Ishikawa (cell line): ENCODE measurements around the gene TMIGD3.

Experiments
- CEBPB ChIP-seq: IDR thresholded peaks from 2 replicates; pipeline ENCODE4 v1.6.1; 2012
- CREB1 ChIP-seq: IDR thresholded peaks from 2 replicates; pipeline ENCODE4 v1.6.1; 2012; ENCODE audit warnings: low read depth
- EGR1 ChIP-seq: IDR thresholded peaks from 2 replicates; pipeline ENCODE4 v1.6.1; 2012
- EP300 ChIP-seq: IDR thresholded peaks from 2 replicates; pipeline ENCODE4 v1.6.1; 2012; ENCODE audit warnings: borderline replicate concordance
- FOXM1 ChIP-seq: IDR thresholded peaks from 2 replicates; pipeline ENCODE4 v1.6.1; 2012; ENCODE audit warnings: low read depth, borderline replicate concordance
- NFIC ChIP-seq: IDR thresholded peaks from 2 replicates; pipeline ENCODE4 v1.6.1; 2012
- RAD21 ChIP-seq: IDR thresholded peaks from 2 replicates; pipeline ENCODE4 v1.6.1; 2012; ENCODE audit warnings: low read depth
- TAF1 ChIP-seq: IDR thresholded peaks from 2 replicates; pipeline ENCODE4 v1.6.1; 2012; ENCODE audit warnings: low read depth, mild to moderate bottlenecking
- TCF12 ChIP-seq: IDR thresholded peaks from 2 replicates; pipeline ENCODE4 v1.6.1; 2012; ENCODE audit warnings: low read depth
- TEAD4 ChIP-seq: IDR thresholded peaks from 2 replicates; pipeline ENCODE4 v1.6.1; 2012
- YY1 ChIP-seq: IDR thresholded peaks from 2 replicates; pipeline ENCODE4 v1.6.1; 2012; ENCODE audit warnings: low read depth
- ZBTB7A ChIP-seq: IDR thresholded peaks from 2 replicates; pipeline ENCODE4 v1.6.1; 2012; ENCODE audit warnings: low read depth
- TF ChIP-seq, protein P1 (sequence below): IDR thresholded peaks from 2 replicates; pipeline ENCODE4 v1.6.1; 2012
- TF ChIP-seq, protein P2 (sequence below): IDR thresholded peaks from 2 replicates; pipeline ENCODE4 v1.6.1; 2012; ENCODE audit warnings: low read depth, mild to moderate bottlenecking
- TF ChIP-seq, protein P3 (sequence below): IDR thresholded peaks from 2 replicates; pipeline ENCODE4 v1.6.1; 2012

The TMIGD3 gene

DNA sequence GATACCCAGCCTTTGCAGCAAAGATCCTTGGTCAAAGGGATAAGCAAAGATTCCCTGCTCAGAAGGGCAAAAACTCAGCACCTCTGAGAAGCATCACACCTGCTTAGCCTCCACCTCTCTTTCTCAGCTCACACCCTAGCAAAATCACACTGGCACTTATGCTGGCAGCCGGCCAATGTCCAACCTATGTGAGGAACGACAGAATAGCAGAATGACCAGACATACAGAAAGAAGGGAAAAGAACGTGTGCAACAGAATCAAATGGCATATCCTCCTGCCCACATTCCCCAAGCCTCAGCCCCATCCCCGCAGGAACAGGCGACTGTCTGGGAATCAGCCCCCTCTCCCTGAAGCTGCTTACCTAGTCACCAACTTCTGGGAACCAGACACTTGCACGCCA is 664 bp upstream of the TMIGD3 start:
- TF ChIP-seq, protein P1, sequence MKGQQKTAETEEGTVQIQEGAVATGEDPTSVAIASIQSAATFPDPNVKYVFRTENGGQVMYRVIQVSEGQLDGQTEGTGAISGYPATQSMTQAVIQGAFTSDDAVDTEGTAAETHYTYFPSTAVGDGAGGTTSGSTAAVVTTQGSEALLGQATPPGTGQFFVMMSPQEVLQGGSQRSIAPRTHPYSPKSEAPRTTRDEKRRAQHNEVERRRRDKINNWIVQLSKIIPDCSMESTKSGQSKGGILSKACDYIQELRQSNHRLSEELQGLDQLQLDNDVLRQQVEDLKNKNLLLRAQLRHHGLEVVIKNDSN = no peak
- TF ChIP-seq YY1 (no peak), TCF12 (no peak), RAD21 (no peak), EP300 (no peak)
- TF ChIP-seq, protein P2, sequence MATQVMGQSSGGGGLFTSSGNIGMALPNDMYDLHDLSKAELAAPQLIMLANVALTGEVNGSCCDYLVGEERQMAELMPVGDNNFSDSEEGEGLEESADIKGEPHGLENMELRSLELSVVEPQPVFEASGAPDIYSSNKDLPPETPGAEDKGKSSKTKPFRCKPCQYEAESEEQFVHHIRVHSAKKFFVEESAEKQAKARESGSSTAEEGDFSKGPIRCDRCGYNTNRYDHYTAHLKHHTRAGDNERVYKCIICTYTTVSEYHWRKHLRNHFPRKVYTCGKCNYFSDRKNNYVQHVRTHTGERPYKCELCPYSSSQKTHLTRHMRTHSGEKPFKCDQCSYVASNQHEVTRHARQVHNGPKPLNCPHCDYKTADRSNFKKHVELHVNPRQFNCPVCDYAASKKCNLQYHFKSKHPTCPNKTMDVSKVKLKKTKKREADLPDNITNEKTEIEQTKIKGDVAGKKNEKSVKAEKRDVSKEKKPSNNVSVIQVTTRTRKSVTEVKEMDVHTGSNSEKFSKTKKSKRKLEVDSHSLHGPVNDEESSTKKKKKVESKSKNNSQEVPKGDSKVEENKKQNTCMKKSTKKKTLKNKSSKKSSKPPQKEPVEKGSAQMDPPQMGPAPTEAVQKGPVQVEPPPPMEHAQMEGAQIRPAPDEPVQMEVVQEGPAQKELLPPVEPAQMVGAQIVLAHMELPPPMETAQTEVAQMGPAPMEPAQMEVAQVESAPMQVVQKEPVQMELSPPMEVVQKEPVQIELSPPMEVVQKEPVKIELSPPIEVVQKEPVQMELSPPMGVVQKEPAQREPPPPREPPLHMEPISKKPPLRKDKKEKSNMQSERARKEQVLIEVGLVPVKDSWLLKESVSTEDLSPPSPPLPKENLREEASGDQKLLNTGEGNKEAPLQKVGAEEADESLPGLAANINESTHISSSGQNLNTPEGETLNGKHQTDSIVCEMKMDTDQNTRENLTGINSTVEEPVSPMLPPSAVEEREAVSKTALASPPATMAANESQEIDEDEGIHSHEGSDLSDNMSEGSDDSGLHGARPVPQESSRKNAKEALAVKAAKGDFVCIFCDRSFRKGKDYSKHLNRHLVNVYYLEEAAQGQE = no peak
- TF ChIP-seq, protein P3, sequence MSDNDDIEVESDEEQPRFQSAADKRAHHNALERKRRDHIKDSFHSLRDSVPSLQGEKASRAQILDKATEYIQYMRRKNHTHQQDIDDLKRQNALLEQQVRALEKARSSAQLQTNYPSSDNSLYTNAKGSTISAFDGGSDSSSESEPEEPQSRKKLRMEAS = no peak

DNA sequence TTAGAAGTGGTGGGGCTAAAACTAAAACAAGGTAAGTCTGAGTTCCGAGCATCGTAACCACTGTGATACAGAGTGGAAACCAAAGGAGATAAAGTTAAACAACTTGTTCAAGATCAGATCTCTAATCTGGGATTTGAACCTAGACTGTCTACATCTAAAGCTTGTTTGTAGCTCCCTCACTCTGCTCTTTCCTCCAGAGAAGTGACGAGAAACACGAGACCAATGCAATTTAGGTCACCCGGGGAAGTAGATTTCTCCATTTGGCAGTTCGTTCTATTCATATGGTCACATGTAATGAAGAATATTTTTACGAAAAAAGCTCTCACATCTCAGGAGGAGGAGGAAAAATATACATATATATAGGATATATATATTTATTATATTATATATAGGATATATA is 1.8 kb downstream of the TMIGD3 start:
- TF ChIP-seq TAF1 (no peak), YY1 (no peak), EP300 (no peak), EGR1 (no peak), NFIC (no peak), TCF12 (no peak)
- TF ChIP-seq, protein P1 = no peak

DNA sequence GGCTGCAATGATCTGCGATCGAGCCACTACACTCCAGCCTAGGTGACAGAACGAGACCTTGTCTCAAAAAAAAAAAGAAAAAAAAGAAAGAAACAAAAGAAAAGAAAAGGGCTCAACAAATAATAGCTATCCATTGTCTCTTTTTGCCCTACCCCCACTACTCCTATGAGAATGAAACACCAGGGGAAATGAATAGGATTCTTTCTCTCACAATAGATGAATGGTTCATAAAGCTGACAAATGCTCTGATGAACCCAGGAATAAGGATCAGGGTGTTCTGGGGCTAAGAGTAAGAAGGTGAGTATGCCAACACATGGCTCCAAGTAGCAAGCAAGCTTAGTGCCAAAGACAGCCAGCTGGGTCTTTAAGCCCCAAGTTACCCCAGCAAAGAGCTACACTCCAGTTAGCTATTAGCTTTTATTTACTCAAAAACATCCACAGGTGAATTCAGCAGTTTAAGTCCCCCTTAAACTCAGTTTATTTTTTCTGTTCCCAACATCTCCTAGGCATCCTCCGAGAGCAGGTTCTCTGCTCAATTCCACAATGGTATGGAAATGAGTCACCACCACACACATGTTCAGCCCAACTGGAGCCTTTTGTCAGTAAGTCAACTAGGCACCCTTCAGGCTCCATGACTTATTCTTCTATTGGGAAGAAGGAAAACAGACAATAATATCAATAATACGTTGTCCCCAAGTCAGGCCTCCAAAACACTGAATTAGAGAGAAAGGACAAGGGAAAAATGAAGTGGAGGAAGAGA is 4.2 kb downstream of the TMIGD3 start:
- TF ChIP-seq TCF12 = no peak
- TF ChIP-seq EP300 = no peak
- TF ChIP-seq TAF1 = no peak
- TF ChIP-seq, protein P1 = no peak
- TF ChIP-seq, protein P2 = no peak
- TF ChIP-seq CREB1 = no peak
- no peak for TF ChIP-seq FOXM1
- TF ChIP-seq EGR1 = no peak
- no peak for TF ChIP-seq CEBPB
- TF ChIP-seq TEAD4 = no peak

DNA sequence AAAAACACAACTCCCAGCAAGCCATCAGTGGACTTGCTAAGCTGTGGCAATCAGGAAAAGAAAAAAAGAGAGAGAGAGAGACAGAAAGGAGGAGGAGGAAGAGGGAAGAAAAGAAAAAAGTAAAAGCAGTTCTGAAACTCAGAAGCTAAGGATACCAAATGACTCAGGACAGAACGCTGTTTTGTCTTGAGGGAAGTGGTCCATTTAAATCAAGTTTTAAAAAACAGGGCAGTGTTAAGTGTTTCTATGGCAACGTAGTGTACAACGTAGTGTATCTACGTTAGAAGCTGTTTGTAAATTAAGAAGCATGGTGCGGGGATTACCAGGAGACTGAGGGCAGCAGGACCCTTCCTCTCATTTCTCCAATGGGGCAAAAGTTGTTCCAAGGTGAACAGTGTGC is 5.8 kb downstream of the TMIGD3 start:
- TF ChIP-seq, protein P3 = no peak
- TF ChIP-seq YY1 (no peak), CREB1 (no peak), TEAD4 (no peak)

DNA sequence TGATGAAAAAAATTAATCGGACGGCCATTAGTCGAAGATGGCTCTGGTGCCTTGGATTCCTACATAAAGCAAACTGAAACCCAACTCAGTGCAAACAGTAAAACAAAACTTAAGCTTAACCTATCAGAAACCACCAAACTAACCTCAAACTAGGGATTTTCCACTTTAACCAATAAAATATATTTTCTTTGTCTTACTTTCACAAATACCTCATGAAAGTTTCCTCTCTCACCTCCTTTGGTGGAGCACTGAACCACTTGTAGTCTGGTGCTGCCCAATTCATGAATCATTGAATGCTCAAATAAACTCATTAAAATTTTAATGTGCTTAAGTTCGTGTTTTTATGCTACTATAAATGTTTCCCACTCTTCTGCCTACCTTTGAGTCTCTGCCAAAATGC is 7.0 kb downstream of the TMIGD3 start:
- TF ChIP-seq, protein P1 = no peak
- TF ChIP-seq CREB1 (no peak), TCF12 (no peak), YY1 (no peak), TEAD4 (no peak)

DNA sequence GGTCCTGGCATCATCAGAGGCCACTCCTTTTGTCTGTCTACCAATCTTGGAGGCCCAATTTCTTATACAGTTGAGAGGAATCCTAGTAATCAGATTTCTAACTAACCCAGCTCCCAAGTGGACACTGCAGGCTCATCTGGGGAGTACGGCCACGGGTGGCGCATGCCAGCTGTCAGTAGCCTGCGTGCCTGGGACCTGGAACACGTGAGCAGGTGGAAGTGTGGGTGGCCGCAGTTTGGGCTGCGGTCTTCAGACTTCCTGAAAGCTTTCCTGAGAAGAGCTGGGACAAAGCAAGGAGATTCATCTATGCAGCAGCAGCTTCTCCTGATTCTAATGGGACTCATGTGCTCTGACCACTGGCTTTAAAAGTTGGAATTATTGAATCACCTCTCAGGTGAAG is 12.4 kb downstream of the TMIGD3 start:
- no peak for TF ChIP-seq EP300
- no peak for TF ChIP-seq ZBTB7A
- TF ChIP-seq, protein P2 = no peak
- TF ChIP-seq FOXM1 = no peak
- no peak for TF ChIP-seq TEAD4
- TF ChIP-seq RAD21 = no peak
- no peak for TF ChIP-seq YY1
- TF ChIP-seq, protein P3 = no peak
- no peak for TF ChIP-seq NFIC
- no peak for TF ChIP-seq TAF1
- TF ChIP-seq, protein P1 = no peak
- no peak for TF ChIP-seq CEBPB
- no peak for TF ChIP-seq CREB1
- no peak for TF ChIP-seq TCF12
- no peak for TF ChIP-seq EGR1
